Stimulated activated CD8-positive, alpha-beta memory T cell treated with anti-CD3 and anti-CD28 coated beads, Interleukin-4, amount 100 ng/mL, for 4 hours (primary cell): ENCODE results near the gene CFAP54.
A peak's percentile ranks its signal among the peaks of the same experiment; 100 is the strongest.
"Not testable (repeated sequence)": the region's sequence is repeated elsewhere in the genome, so short reads cannot be mapped to it uniquely, and the experiment has no call there.

Source experiments
- DNase-seq, 2 donors: peaks; one replicate each; pipeline ENCODE4 v3.0.0-alpha.2; 2020; ENCODE audit warnings: low read depth in 2 of 2, low spot score in 1 of 2

CFAP54 gene, protein sequence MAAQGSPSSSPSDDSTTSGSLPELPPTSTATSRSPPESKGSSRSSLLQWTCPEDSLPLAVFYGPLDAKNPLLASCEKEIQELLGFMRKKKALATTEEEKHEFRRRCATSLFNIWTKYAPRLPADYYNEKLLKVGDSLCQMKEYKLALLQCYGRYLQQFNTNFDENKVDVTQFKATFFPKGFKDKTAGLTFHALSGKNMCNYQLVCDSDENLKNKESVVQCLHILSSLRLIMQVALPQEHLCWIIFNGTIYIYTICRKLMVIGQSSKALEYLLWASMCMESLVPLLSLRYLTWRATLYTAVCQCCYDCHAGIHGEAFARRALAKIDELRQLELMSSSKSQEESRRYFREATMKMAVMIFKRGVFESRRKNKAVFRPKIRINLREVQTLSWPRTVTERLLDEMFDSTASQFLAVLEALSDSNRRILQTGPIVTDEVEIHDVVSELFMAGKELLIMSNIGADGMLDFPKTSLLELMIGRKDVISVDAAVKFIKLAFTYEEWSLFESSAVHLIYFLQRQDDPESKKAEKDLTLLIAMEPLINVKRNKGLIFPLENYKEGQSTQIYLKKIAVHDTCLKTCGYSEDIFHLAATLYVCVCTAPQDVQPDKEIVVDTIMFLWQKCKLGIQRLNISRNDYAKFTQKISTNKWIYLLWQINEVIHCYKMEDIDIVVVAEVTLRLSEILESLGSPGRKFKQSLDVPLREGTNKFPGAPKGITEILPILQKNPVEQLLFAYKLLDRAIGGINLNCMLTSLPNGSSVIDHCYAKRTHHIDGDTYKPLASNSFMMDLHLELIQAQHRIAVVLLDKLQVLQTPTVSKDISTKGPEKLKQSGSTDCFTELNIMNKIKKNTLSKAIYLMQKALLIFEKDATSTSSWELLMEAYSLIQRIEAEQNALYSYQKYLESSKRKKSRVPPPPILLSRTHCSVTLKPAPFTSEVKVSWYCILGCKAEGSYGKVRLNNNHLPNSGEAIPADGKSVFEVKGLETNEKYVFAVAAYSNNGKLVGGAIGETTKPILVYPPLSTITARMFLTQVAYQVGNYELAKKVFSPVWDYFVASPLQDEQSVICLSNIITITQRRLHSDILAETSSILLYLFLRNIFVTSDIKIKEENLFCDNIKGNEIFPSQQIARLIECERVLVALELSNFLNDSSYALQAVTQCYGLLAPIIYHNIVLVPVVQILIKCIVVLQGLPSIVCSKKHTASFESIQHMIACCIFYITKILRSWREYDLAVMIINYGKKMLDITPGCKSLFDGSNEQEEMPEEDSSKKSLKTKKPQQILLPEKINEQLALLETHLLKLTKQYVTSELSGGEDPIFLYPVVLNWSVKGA (N-terminal part only)

DNA sequence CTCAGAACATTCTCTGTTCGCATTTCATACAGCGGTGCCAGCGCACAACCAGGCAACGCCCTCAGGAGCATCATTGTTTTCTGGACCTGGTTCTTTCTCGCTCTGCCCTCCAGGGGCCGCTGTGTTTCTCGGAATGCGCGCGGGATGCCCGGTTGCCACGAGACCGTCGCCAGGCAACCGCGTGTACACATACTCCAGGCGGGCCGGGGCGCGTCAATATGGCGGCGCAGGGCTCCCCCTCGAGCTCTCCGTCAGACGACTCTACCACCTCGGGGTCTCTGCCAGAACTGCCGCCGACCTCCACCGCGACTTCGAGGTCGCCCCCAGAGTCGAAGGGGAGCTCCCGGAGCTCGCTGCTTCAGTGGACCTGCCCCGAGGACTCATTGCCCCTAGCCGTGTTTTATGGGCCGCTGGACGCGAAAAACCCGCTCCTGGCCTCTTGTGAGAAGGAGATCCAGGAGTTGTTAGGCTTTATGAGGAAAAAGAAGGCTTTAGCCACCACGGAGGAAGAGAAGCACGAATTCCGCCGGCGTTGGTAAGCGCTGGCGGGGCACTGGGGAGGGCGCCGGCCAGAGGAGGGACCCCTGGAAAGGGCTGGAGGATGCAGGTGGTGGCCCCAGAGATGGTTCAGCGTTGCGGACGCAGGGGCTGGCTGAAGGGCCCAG is at the start of gene CFAP54:
Gene CFAP54 (plus strand): TSS at position 186 of the 665 bp plus-strand sequence. CDS start 33 bp downstream, at position 219.
- DNase-seq, result peak; percentile 86 to 87

- no peak for DNase-seq
Measured at GRCh38 chr12:96441816-96442215, 47.6 kb upstream of the CFAP54 start.

DNA sequence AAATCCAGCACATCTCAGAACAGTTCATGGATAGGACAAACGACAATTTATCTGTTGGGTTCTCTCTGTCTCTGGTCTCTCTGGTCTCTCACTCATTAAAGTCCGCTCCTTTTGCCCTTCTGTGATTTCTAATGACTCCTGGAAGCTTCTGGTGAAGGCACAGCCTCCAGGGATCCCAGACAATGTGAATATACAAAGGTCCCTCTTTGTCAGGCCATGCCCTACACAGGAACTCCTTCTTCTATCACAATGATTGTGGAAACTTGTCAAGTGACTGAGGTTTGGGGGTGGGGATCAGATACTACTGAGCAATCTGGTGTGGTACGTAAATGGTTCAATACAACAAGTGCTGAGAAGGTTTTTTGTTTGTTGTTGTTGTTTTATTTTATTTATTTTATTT is 46.5 kb upstream of the CFAP54 start:
- no peak for DNase-seq

- DNase-seq, result no peak
Measured at GRCh38 chr12:96444399-96444798, 45.0 kb upstream of the CFAP54 start.

DNA sequence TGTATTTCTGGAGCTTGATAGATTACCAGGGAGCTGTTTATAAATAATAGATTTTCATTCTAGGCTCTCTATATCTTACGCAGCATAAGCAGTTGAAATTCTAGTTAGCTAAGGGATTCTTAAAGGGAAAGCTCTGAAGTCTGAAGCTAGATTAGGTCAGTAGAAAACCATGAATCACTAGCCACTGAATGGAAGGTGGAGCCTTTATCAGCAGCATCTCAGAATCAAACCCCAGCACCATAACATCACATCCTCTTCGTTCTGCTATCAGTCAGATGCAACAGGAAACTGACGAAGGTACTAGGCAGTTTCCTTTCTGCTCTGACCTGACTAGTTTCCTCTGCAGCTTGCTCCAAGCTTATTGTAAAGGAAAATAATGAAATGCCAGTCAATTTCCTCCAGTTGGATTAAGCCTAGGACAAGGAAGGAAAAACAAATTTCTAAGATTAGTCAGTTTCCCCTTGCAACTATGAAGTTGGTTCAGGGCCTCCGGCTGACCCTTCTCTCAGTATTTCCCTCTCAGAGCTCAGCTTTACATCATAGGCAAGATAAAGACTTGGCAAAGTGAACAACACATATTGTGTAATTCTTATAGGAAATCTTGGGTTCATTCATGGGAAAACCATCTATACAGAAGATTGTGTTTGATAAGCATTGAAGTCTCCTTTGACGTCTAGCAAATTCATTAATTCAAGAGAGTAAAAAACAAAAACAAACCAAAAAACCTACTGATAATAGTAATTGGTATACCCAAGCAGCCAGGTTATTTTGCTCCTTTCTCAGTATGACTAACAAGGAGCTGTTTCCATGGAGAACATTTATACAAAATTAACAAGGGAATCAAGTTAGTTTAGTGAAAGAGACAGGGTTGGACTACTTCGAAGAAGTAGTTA is 43.4 kb upstream of the CFAP54 start:
- peak in 1 of 2 donors; percentile 21 for DNase-seq

DNA sequence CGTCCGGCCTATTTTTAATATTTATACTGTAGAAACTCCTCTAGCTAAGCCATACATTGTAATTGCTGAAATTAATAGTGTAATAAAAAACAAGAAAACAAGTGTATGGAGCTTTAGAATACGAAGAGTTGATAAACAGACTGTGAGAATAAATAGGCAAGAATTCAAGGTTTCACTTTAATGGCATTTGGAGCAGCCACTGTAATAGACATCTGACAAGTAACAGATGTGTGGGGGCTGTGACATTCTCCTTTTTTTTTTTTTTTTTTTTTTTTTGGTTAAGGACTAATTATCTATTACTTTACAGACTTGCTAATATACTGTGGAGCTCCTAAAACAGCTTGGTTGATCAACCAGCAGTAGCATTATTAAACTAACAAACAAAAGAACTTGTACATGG is 42.1 kb upstream of the CFAP54 start:
- DNase-seq, result no peak

GRCh38 chr12:96448300-96448699 is 41.1 kb upstream of the CFAP54 start:
- DNase-seq, result no peak

DNA sequence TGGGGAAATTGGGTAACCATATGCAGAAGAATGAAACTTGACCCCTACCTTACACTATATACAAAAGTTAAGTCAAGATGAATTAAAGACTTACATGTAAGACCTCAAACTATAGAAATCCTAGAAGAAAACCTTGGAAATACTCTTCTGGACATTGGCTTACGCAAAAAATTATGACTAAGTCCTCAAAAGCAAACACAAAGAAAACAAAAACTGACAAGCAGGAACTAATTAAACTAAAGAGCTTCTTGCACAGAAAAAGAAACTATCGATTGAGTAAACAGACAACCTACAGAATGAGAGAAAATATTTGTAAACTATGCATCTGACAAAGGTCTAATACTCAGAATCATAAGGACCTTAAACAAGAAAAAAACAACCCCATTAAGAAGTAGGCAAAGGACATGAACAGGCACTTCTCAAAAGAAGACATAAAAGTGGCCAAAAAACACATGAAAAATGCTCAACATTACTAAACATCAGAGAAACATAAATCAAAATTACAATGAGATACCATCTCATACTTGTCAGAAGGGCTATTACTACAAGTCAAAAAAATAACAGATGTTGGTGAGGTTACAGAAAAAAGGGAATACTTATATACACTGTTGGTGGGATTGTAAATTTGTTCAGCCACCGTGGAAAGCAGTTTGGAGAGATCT is 37.0 kb upstream of the CFAP54 start:
- DNase-seq, result no peak

- DNase-seq, result no peak
Measured at GRCh38 chr12:96454396-96454795, 35.0 kb upstream of the CFAP54 start.

- no peak for DNase-seq
Measured at GRCh38 chr12:96456265-96456974, 33.0 kb upstream of the CFAP54 start.

DNA sequence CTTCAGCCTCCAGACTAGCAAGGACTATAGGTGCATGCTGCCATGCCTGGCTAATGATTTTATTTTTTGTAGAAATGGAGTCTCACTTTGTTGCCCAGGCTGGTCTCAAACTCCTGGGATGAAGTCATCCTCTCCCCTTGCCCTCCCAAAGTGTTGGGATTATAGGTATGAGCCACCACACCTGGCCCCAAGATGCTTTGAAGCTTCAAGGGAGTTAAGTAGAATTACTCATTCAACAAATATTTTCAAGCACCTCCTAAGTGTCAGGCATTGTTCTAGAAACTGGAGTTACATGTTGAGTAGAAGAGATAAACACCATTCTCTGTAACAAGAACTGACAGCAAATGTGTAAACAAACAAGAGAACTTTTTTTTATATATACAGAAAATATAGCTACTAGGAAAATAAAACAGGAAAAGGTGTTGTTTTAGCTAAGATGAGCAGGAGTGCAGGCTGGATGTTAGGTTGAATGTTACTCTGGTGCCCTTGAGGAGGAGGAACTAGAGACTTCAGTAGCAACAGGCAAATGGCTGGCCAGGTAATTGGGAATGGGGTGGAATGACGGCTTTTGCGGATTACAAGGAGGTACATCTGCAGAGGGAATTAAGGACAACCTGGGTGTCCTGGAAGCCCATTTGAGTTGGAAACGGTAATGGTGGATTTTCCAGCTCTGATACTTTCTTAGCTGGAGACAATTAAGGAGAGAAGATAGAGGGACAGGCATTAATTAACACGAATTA is 32.0 kb upstream of the CFAP54 start:
- no peak for DNase-seq

DNA sequence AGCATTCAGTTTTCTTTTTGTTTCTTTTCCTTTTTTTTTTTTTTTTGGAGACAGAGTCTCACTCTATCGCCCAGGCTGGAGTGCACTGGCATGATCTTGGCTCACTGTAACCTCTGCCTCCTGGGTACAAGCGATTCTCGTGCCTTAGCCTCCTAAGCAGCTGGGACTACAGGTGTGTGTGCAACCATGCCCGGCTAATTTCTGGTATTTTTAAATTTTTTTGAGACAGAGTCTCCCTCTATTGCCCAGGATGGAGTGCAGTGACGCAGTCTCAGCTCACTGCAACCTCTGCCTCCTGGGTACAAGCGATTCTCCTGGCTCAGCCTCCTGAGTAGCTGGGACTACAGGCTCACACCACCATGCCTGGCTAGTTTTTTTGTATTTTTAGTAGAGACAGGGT is 30.1 kb upstream of the CFAP54 start:
- DNase-seq, result not testable (repeated sequence)

DNA sequence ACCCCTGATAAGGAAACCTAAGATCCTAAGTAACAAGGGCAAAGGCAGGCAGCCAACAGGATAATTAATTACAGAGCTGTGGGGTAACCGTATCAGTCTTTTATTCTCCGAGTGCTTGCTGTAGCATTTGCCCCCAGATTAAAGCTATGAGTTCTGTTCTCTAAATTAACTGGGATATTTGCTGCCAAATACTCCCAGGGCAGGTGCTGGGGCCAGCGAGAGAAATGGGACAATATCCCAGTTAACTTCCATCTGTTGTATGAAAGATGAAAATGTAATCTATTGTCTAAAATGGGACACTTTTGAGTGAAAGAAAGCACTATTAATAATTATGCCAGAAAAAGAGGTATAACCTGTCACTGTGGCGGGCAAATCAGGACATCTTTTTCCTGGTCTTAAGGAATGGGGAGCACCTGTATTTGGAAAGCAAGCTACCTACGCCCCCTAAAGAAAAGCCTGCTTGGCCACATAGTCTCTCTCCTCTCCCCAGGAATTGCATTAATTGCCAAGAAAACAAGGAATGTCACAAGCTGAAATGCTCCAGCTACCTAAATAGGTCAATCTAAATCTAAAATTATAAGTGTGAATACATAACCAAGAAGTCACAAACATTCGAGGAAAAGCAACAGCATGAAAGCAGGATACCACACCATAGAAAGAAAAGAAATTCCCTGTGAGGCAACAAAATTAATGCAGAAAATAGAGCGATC is 26.7 kb upstream of the CFAP54 start:
- DNase-seq, result no peak

GRCh38 chr12:96465896-96466295 is 23.5 kb upstream of the CFAP54 start:
- no peak for DNase-seq

DNA sequence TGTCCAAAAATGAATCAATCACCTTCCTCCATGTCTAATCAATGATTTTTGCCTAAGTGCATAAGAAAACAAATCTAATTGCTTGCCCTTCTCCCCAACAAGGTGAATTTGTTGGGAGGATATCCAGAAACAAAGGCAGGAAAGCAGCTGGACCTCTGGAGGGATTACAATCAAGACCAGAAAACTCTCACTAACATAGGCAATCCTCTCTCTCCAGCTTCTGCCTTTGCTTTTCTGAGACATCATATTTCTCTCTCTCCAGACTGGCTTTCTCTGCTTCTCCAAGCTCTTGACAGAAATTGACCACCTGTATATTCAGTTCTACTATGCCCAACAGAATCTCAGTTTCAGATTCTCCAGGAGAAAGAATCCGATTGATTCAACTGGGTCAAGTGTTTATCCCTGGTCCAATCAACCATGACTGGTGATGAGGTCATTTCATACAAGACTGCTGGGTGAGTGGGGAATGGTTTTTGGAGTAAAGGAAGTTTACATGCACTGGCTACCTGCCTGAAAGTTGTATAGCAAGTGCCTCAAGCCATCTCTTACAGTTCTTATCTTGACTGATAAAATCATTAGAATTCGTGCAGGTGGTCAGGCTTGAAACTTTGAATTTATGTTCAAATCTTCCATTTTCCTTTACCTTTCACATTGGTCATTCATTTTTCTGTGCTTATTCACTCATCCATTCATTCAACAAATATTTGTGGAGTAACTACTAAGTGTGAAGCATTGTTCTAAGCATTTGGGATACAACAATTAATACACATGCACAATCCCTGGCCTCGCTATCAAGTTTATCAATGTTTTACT is 22.2 kb upstream of the CFAP54 start:
- DNase-seq, result no peak

DNA sequence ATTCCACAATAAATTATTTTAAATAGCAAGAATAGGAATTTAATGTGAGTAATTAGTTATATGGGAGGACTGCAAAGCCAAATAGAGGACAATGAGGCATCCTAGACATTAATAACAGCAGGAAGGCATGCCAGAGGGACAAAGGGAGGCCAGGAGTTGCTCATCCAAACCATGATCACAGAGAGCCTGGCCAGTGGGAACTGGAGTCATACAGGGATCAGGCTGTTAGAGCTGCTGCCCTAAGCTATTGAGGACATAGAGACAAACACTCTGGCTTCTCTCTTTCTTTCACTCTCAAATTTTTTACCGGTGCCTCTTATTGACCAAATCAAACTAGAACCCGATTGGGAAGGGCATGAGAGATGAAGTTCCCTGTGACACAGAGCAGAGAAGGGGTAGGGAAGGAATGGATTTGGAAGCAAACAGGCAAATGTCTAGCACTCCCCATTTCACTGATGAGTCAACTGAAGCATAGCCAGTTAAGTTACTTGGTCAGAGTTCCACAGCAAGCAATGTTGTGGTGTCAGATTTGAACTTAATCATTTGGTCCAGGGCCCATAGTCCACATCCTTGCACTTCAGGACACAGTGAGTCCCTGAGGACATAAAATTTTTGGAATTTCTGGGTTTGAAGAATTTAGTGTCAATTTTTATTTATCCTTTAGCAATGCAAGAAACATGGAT is 17.9 kb upstream of the CFAP54 start:
- DNase-seq, result no peak
